PFSK-1 (cell line): ENCODE measurements around the gene FRK.

Source experiments
- FOXP2 ChIP-seq: optimal IDR thresholded peaks from 2 replicates; pipeline ENCODE3; 2011; ENCODE audit warnings: borderline replicate concordance, control low read depth, inconsistent platforms; ENCODE audit not compliant: insufficient read depth; ENCODE audit errors: extremely low read length, extremely low read depth
- POLR2AphosphoS5 ChIP-seq: IDR thresholded peaks from 2 replicates; pipeline ENCODE4 v1.6.1; 2012; ENCODE audit warnings: low read depth, mild to moderate bottlenecking, control low read depth, low read length, moderate library complexity
- REST ChIP-seq, 2 experiments: IDR thresholded peaks; 2 replicates each; pipeline versions ENCODE4 v1.6.1 to v1.8.0; 2011 to 2012; ENCODE audit warnings: low read depth in 2 of 2, low read length in 2 of 2, control low read depth in 1 of 2, inconsistent platforms in 1 of 2, mild to moderate bottlenecking in 1 of 2, moderate library complexity in 1 of 2; ENCODE audit not compliant: insufficient read depth in 1 of 2

- TF ChIP-seq REST (IDR thresholded peaks at IDR 0.05; ENCODE audit: insufficient read depth in 1 of 2, low read depth in 2 of 2, low read length in 2 of 2) (no peak), FOXP2 (no peak), POLR2AphosphoS5 (no peak)
These were observed 32.9 kb downstream of the FRK start for GRCh38 chr6:116027801-116028200.
